Heart left ventricle (tissue), 13 donors: ENCODE results near the gene LIPG.

ENCODE experiments used
- CTCF ChIP-seq, 12 donors: fragments of 200-600 bp; sonication (generic) in 4 of 12; IDR thresholded peaks; one replicate each; pipeline versions ENCODE4 v1.5.0 to v1.8.0; 2018 to 2022; ENCODE audit warnings: antibody characterized with exemption in 12 of 12, mild to moderate bottlenecking in 5 of 12
- POLR2A ChIP-seq, 2 donors: fragments of 450-650 bp; IDR thresholded peaks; one replicate each; pipeline ENCODE4 v1.6.1; 2017; ENCODE audit warnings: antibody characterized with exemption in 2 of 2, mild to moderate bottlenecking in 2 of 2, moderate library complexity in 2 of 2
- donor health status: ischemic (EF 13 %, LVEDD 7.1; RV severe dilation, severe dysfunction).
- donor health status: DM: no; HTN: yes; CAD: no.
- donor health status: DM: no; HTN: no; CAD: no.
- donor health status: ischemic (EF 25% LVEDD 6.9; RV normal size, moderate dysfunction).
- donor health status: ischemic (EF 25% LVEDD 5.7; RV mildly dilated, moderate dysfunction).
- donor health status: ischemic (EF 35%, LVEDD 5.7; RV mildly dilated, moderate dysfunction).
- donor health status: nonischemic (EF 11% LVEDD 7.7; RV severe dilation, severe dysfunction).
- donor health status: DM: yes; HTN: yes; CAD: no.
- donor health status: PGD.
- donor health status: ischemic (EF 29% LVEDD 5.4; RV normal size, mild dysfunction).
- donor health status: nonischemic (EF 23%, LVEDD 6.1; RV moderate dilation, normal function).

DNA sequence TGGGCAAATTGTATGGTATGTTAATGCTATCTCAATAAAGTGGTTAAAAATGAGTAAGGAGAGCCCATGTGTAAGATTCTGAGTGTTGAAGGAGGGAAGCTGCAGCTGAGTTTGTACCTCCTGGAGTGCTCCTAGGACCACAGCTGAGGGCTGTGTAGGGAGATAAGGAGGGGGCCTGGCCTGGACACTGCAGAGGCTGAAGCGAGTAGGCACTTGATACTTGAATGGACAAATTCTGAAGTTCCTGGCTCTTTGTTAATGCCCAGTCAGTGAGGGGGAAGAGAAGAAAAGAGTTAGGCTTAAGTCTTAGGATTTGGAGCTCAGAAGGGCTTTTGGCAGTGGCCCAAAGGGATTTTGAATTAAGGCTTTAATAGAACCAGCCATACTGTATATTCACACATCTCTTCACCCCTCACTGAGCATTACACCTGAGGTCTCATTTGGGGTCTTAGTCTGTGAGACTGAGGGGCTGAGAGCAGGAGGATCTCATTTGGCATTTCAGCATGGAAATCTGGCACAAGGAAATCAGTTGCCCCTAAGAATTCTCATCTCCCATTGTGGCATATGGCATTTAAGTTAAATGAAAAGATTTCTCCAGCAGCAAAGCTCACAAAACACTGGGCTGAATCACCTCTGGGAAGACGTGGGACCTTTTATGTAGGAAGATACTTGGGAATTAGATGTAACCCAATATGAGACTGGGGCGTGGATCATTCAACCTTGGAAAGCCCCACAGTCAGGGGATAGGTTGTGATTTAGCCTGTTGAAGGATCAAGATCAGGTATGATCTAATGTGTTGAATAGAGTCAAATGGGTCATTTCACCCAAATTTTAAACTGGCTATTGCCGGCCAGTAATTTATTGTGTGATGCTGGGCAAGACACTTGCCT, 46.8 kb downstream of the LIPG start:
- TF ChIP-seq CTCF (IDR thresholded peaks at IDR 0.05) (no peak), POLR2A (IDR thresholded peaks at IDR 0.05) (no peak)
